BLaER1 (cell line): Measurements from ENCODE around the gene CCT3.

Experiments
- H3K27ac ChIP-seq: shearing (Covaris generic); formaldehyde crosslinking; 2 replicates; pipeline ENCODE4 v1.8.1; 2022
- H3K27me3 ChIP-seq: shearing (Covaris generic); formaldehyde crosslinking; 2 replicates; pipeline ENCODE4 v1.8.1; 2022
- H3K36me3 ChIP-seq: shearing (Covaris generic); formaldehyde crosslinking; 2 replicates; pipeline ENCODE4 v1.8.1; 2022
- H3K4me1 ChIP-seq: shearing (Covaris generic); formaldehyde crosslinking; 2 replicates; pipeline ENCODE4 v1.8.1; 2022
- H3K4me2 ChIP-seq: shearing (Covaris generic); formaldehyde crosslinking; 2 replicates; pipeline ENCODE4 v1.8.1; 2022
- H3K4me3 ChIP-seq: shearing (Covaris generic); formaldehyde crosslinking; 2 replicates; pipeline ENCODE4 v1.8.1; 2022
- H3K9ac ChIP-seq: shearing (Covaris generic); formaldehyde crosslinking; 2 replicates; pipeline ENCODE4 v1.8.1; 2022
- H3K9me3 ChIP-seq: shearing (Covaris generic); formaldehyde crosslinking; 2 replicates; pipeline ENCODE4 v1.8.1; 2022
- H4K20me1 ChIP-seq: shearing (Covaris generic); formaldehyde crosslinking; 2 replicates; pipeline ENCODE4 v1.8.1; 2022
- Cebpa-rat ChIP-seq: shearing (Covaris generic); IDR thresholded peaks from 2 replicates; pipeline ENCODE4 v1.8.1; 2022

Gene CCT3

GRCh38 chr1:156368889-156369684, 31.0 kb upstream of the CCT3 start, which contains the start of gene RHBG:
TSS of gene RHBG (plus strand) at chr1:156369211. CDS start at chr1:156369250, 39 bp downstream.
- no peak within 1 kb of the TSS for H3K9ac ChIP-seq
- no peak within 1 kb of the TSS for H3K4me2 ChIP-seq
- no peak for TF ChIP-seq Cebpa-rat
- H4K20me1 ChIP-seq = no peaks in the 10 kb centered on the region
- no peak within 1 kb of the TSS for H3K4me3 ChIP-seq
- 0 out of 2 replicates have a peak, but pooled peaks cover 6% of the 10 kb centered on the region for H3K4me1 ChIP-seq
- H3K27me3 ChIP-seq = peaks cover 35% of the 10 kb centered on the region
- no peaks in the 10 kb centered on the region for H3K36me3 ChIP-seq
- no peak within 1 kb of the TSS for H3K27ac ChIP-seq
- H3K9me3 ChIP-seq = no peaks in the 10 kb centered on the region

- Histone ChIP-seq H3K4me2 (no peak overlapping the region), H3K4me3 (no peak overlapping the region), H3K36me3 (no peaks in the 10 kb centered on the region), H4K20me1 (no peaks in the 10 kb centered on the region), H3K27me3 (peaks cover 35% of the 10 kb centered on the region), H3K27ac (no peak overlapping the region), H3K4me1 (0 out of 2 replicates have a peak, but pooled peaks cover 6% of the 10 kb centered on the region), H3K9ac (no peak overlapping the region), H3K9me3 (no peaks in the 10 kb centered on the region)
- TF ChIP-seq Cebpa-rat = no peak
These were observed 30.1 kb upstream of the CCT3 start for GRCh38 chr1:156368157-156368658.

GRCh38 chr1:156367383-156368156, 29.5 kb upstream of the CCT3 start:
- Histone ChIP-seq H3K4me3 (no peak overlapping the region), H3K9me3 (no peaks in the 10 kb centered on the region), H3K4me1 (0 out of 2 replicates have a peak, but pooled peaks cover 6% of the 10 kb centered on the region), H3K4me2 (no peak overlapping the region), H4K20me1 (no peaks in the 10 kb centered on the region), H3K9ac (no peak overlapping the region), H3K27ac (no peak overlapping the region), H3K27me3 (peaks cover 35% of the 10 kb centered on the region), H3K36me3 (no peaks in the 10 kb centered on the region)
- no peak for TF ChIP-seq Cebpa-rat

GRCh38 chr1:156366378-156367166, 28.5 kb upstream of the CCT3 start:
- H3K9me3 ChIP-seq = no peaks in the 10 kb centered on the region
- H3K4me1 ChIP-seq = 0 out of 2 replicates have a peak, but pooled peaks cover 6% of the 10 kb centered on the region
- no peak overlapping the region for H3K4me3 ChIP-seq
- H3K27me3 ChIP-seq = peaks cover 35% of the 10 kb centered on the region
- H3K9ac ChIP-seq = no peak overlapping the region
- H4K20me1 ChIP-seq = no peaks in the 10 kb centered on the region
- H3K36me3 ChIP-seq = no peaks in the 10 kb centered on the region
- no peak overlapping the region for H3K4me2 ChIP-seq
- no peak overlapping the region for H3K27ac ChIP-seq
- no peak for TF ChIP-seq Cebpa-rat

- H3K27ac ChIP-seq = no peak overlapping the region
- H3K4me2 ChIP-seq = no peak overlapping the region
- no peaks in the 10 kb centered on the region for H3K9me3 ChIP-seq
- H3K4me1 ChIP-seq = 0 out of 2 replicates have a peak, but pooled peaks cover 6% of the 10 kb centered on the region
- no peaks in the 10 kb centered on the region for H3K36me3 ChIP-seq
- H3K4me3 ChIP-seq = no peak overlapping the region
- H3K27me3 ChIP-seq = peaks cover 35% of the 10 kb centered on the region
- no peak overlapping the region for H3K9ac ChIP-seq
- H4K20me1 ChIP-seq = no peaks in the 10 kb centered on the region
- no peak for TF ChIP-seq Cebpa-rat
These were observed 27.7 kb upstream of the CCT3 start for GRCh38 chr1:156365754-156366153.

- no peak for TF ChIP-seq Cebpa-rat
- Histone ChIP-seq H3K36me3 (no peaks in the 10 kb centered on the region), H4K20me1 (no peaks in the 10 kb centered on the region)
These were observed 22.4 kb upstream of the CCT3 start for GRCh38 chr1:156360534-156360933.

GRCh38 chr1:156359973-156360372, 21.9 kb upstream of the CCT3 start:
- H3K4me3 ChIP-seq = no peak overlapping the region
- no peak overlapping the region for H3K4me2 ChIP-seq
- H3K4me1 ChIP-seq = peaks cover 7% of the 10 kb centered on the region; the same call in 1 of the 2 replicates
- TF ChIP-seq Cebpa-rat = no peak
- no peaks in the 10 kb centered on the region for H3K9me3 ChIP-seq
- no peaks in the 10 kb centered on the region for H4K20me1 ChIP-seq
- no peak overlapping the region for H3K27ac ChIP-seq
- no peaks in the 10 kb centered on the region for H3K36me3 ChIP-seq
- H3K27me3 ChIP-seq = peaks cover 36% of the 10 kb centered on the region
- no peak overlapping the region for H3K9ac ChIP-seq

More at GRCh38 chr1:156360534-156360933, 22.4 kb upstream of the CCT3 start:
- peaks cover 30% of the 10 kb centered on the region for H3K27me3 ChIP-seq
- H3K4me2 ChIP-seq = no peak overlapping the region
- H3K27ac ChIP-seq = no peak overlapping the region
- H3K4me1 ChIP-seq = peaks cover 7% of the 10 kb centered on the region; the same call in 1 of the 2 replicates
- H3K9me3 ChIP-seq = no peaks in the 10 kb centered on the region
- no peak overlapping the region for H3K9ac ChIP-seq
- no peak overlapping the region for H3K4me3 ChIP-seq

GRCh38 chr1:156359249-156359648, 21.2 kb upstream of the CCT3 start:
- H3K4me2 ChIP-seq = no peak overlapping the region
- no peak overlapping the region for H3K9ac ChIP-seq
- H3K4me3 ChIP-seq = no peak overlapping the region
- H3K27me3 ChIP-seq = peaks cover 38% of the 10 kb centered on the region
- no peaks in the 10 kb centered on the region for H4K20me1 ChIP-seq
- no peak overlapping the region for H3K27ac ChIP-seq
- no peaks in the 10 kb centered on the region for H3K36me3 ChIP-seq
- TF ChIP-seq Cebpa-rat = no peak
- peaks cover 7% of the 10 kb centered on the region; the same call in 1 of the 2 replicates for H3K4me1 ChIP-seq
- H3K9me3 ChIP-seq = no peaks in the 10 kb centered on the region

GRCh38 chr1:156358641-156359040, 20.5 kb upstream of the CCT3 start:
- Histone ChIP-seq H3K9me3 (no peaks in the 10 kb centered on the region), H3K4me1 (peaks cover 7% of the 10 kb centered on the region; the same call in 1 of the 2 replicates), H4K20me1 (no peaks in the 10 kb centered on the region), H3K4me2 (no peak overlapping the region), H3K9ac (no peak overlapping the region), H3K27ac (no peak overlapping the region), H3K4me3 (no peak overlapping the region), H3K36me3 (no peaks in the 10 kb centered on the region), H3K27me3 (peaks cover 38% of the 10 kb centered on the region)
- TF ChIP-seq Cebpa-rat = no peak
